Peyer's patch (tissue), 4 donors: ENCODE measurements around the gene RNF31. TPM values are rescaled to one million over a fixed set of nuclear protein-coding genes. Genes with fewer than 3 reads are reported as not detected.

Experiments
- DNase-seq, 3 donors: peaks; one replicate each; pipeline ENCODE4 v3.0.0-alpha.2; 2017 to 2019
- H3K27ac ChIP-seq, 4 donors: fragments of 200-600 bp; sonication (generic); one replicate each; pipeline ENCODE4 v1.5.1; 2016 to 2019
- H3K27me3 ChIP-seq, 2 donors: fragments of 200-600 bp; sonication (generic); one replicate each; pipeline ENCODE4 v1.5.1; 2019
- H3K36me3 ChIP-seq, 3 donors: fragments of 200-600 bp; sonication (generic); one replicate each; pipeline ENCODE4 v1.5.1; 2016 to 2019
- H3K4me1 ChIP-seq, 4 donors: fragments of 200-600 bp; sonication (generic); one replicate each; pipeline ENCODE4 v1.5.1; 2016 to 2019
- H3K4me3 ChIP-seq, 4 donors: fragments of 200-600 bp; sonication (generic); 1 replicate in 3 of 4; 2 replicates in 1 of 4; pipeline ENCODE4 v1.5.1; 2016 to 2019; ENCODE audit warnings: mild to moderate bottlenecking in 1 of 4
- H3K9me3 ChIP-seq, 4 donors: fragments of 200-600 bp; sonication (generic); one replicate each; pipeline ENCODE4 v1.5.1; 2016 to 2019; ENCODE audit warnings: mild to moderate bottlenecking in 1 of 4
- CTCF ChIP-seq, 6 experiments: fragments of 450-650 bp in 4 of 6; fragments of 200-600 bp in 2 of 6; sonication (generic) in 1 of 6; IDR thresholded peaks; one replicate each; pipeline ENCODE4 v1.5.1; 2017 to 2019; ENCODE audit warnings: antibody characterized with exemption in 6 of 6, mild to moderate bottlenecking in 3 of 6, moderate library complexity in 1 of 6
- POLR2A ChIP-seq, 2 donors: fragments of 450-650 bp; IDR thresholded peaks; one replicate each; pipeline ENCODE4 v1.5.1; 2017; ENCODE audit warnings: antibody characterized with exemption in 2 of 2, mild to moderate bottlenecking in 2 of 2, moderate library complexity in 2 of 2
- small RNA-seq, 2 donors: library from RNA; depleted of rRNA; stranded (forward); fragments of <200 nt; gene quantifications; one replicate each; pipeline ENCODE3, GENCODE V24; 2016
- total RNA-seq, 4 donors: library from RNA; depleted of rRNA; stranded (reverse); fragments of >200 nt; gene quantifications; one replicate each; pipeline ENCODE4 v1.1.0, GENCODE V29; 2016

Gene RNF31
- total RNA-seq, 4 donors from 2014 or later: 46.4 to 90.8 (median 71.1) TPM

GRCh38 chr14:24207104-24207551, 59.8 kb downstream of the RNF31 start:
- Histone ChIP-seq H3K27me3 (no peaks in the 10 kb centered on the region), H3K27ac (no peak overlapping the region), H3K4me3 (no peak overlapping the region), H3K36me3 (peaks cover 0 to 72% (median 0%) of the 10 kb centered on the region in 3 donors), H3K9me3 (no peaks in the 10 kb centered on the region), H3K4me1 (peaks cover 0 to 5% (median 0%) of the 10 kb centered on the region in 4 donors)
- DNase-seq: no peak
- TF ChIP-seq POLR2A (IDR thresholded peaks at IDR 0.05) (no peak), CTCF (IDR thresholded peaks at IDR 0.05) (no peak)

GRCh38 chr14:24207625-24208024, 60.3 kb downstream of the RNF31 start:
- DNase-seq: no peak
- Histone ChIP-seq H3K36me3 (peaks cover 0 to 67% (median 0%) of the 10 kb centered on the region in 3 donors), H3K9me3 (no peaks in the 10 kb centered on the region), H3K27me3 (no peaks in the 10 kb centered on the region), H3K4me1 (peaks cover 0 to 10% (median 0%) of the 10 kb centered on the region in 4 donors), H3K4me3 (no peak overlapping the region), H3K27ac (no peak overlapping the region)
- TF ChIP-seq POLR2A (IDR thresholded peaks at IDR 0.05) (no peak), CTCF (IDR thresholded peaks at IDR 0.05) (no peak)

Small RNAs within 50 kb of the gene (small RNA-seq; reads per million reads assigned to genes)
- 0 reads per million in 2 donors for gene AL136295.4
- 0 to 0.06 reads per million in 2 donors for gene CHMP4A
- gene IPO4: 0 to 0.18 reads per million in 2 donors
- 0 reads per million in 2 donors for gene IRF9
- gene RNA5SP383: 0.12 to 0.38 reads per million in 2 donors

Other genes starting within 250 kb of the RNF31 start
- gene DHRS4, start 193.7 kb upstream of the RNF31 start, total RNA-seq: 10 to 100 TPM; 52.8 to 77.9 (median 62.4) TPM
- 10 to 100 TPM; 23.1 to 36.1 (median 30.8) TPM for gene DHRS4L2, start 158.6 kb upstream of the RNF31 start, total RNA-seq
- 1 to 10 TPM; 1.3 to 5.8 (median 2.8) TPM for gene CARMIL3, start 95.5 kb upstream of the RNF31 start, total RNA-seq
- 1 to 10 TPM in 3 of 4 donors, not detected in 1; 1.9 to 4.6 (median 3.6) TPM for gene CPNE6, start 75.9 kb upstream of the RNF31 start, total RNA-seq
- 100 to 1,000 TPM in 3 of 4 donors, 10 to 100 TPM in 1; 53.6 to 820 (median 644) TPM for gene PCK2, start 53.2 kb upstream of the RNF31 start, total RNA-seq
- 100 to 1,000 TPM; 113 to 214 (median 176) TPM for gene DCAF11, start 32.7 kb upstream of the RNF31 start, total RNA-seq
- gene NRL, start 32.5 kb upstream of the RNF31 start, total RNA-seq: 10 to 100 TPM in 2 of 4 donors, 1 to 10 TPM in 1, not detected in 1; 4.6 to 14.2 (median 13.5) TPM
- 10 to 100 TPM in 1 of 4 donors, 1 to 10 TPM in 2, not detected in 1; 2.6 to 11.3 (median 3.9) TPM for gene FITM1, start 16.8 kb upstream of the RNF31 start, total RNA-seq
- gene PSME1, start 11.3 kb upstream of the RNF31 start, total RNA-seq: 100 to 1,000 TPM; 114 to 289 (median 200) TPM
- 10 to 100 TPM in 3 of 4 donors, 1 to 10 TPM in 1; 7.4 to 38.7 (median 34.0) TPM for gene EMC9, start 5.9 kb upstream of the RNF31 start, total RNA-seq
- 100 to 1,000 TPM; 119 to 258 (median 162) TPM for gene PSME2, start 888 bp upstream of the RNF31 start, total RNA-seq
- 100 to 1,000 TPM in 1 of 4 donors, 10 to 100 TPM in 3; 64.1 to 219 (median 80.8) TPM for gene IRF9, start 13.8 kb downstream of the RNF31 start, total RNA-seq
- gene REC8, start 24.6 kb downstream of the RNF31 start, total RNA-seq: 10 to 100 TPM; 18.6 to 74.3 (median 37.8) TPM
- gene IPO4, start 41.3 kb downstream of the RNF31 start, total RNA-seq: 10 to 100 TPM; 12.8 to 56.9 (median 34.2) TPM
- gene TM9SF1, start 47.9 kb downstream of the RNF31 start, total RNA-seq: 10 to 100 TPM; 22.3 to 80.7 (median 49.8) TPM
- gene TSSK4, start 58.2 kb downstream of the RNF31 start, total RNA-seq: 1 to 10 TPM in 1 of 4 donors, under 1 TPM in 1, not detected in 2; 0.70 to 1.2 TPM
- gene CHMP4A, start 66.0 kb downstream of the RNF31 start, total RNA-seq: 100 to 1,000 TPM in 1 of 4 donors, 10 to 100 TPM in 3; 31.4 to 190 (median 54.3) TPM
- gene MDP1, start 68.6 kb downstream of the RNF31 start, total RNA-seq: 10 to 100 TPM in 2 of 4 donors, 1 to 10 TPM in 2; 7.4 to 17.5 (median 10.5) TPM
- gene NEDD8, start 84.9 kb downstream of the RNF31 start, total RNA-seq: 10 to 100 TPM; 44.1 to 77.6 (median 67.9) TPM
- 10 to 100 TPM; 52.7 to 59.4 (median 55.3) TPM for gene GMPR2, start 85.4 kb downstream of the RNF31 start, total RNA-seq
- gene TINF2, start 95.1 kb downstream of the RNF31 start, total RNA-seq: 10 to 100 TPM; 26.4 to 39.6 (median 36.9) TPM
- gene TGM1, start 115.7 kb downstream of the RNF31 start, total RNA-seq: 10 to 100 TPM in 1 of 4 donors, 1 to 10 TPM in 3; 1.2 to 11.3 (median 5.9) TPM
- 10 to 100 TPM; 57.3 to 84.6 (median 77.6) TPM for gene RABGGTA, start 124.1 kb downstream of the RNF31 start, total RNA-seq
- 100 to 1,000 TPM in 1 of 4 donors, 10 to 100 TPM in 3; 51.2 to 130 (median 67.1) TPM for gene DHRS1, start 152.3 kb downstream of the RNF31 start, total RNA-seq
- 10 to 100 TPM; 14.5 to 30.0 (median 22.4) TPM for gene NOP9, start 152.4 kb downstream of the RNF31 start, total RNA-seq
- 100 to 1,000 TPM in 2 of 4 donors, 10 to 100 TPM in 2; 22.3 to 184 (median 136) TPM for gene CIDEB, start 160.5 kb downstream of the RNF31 start, total RNA-seq
- gene LTB4R2, start 162.6 kb downstream of the RNF31 start, total RNA-seq: 10 to 100 TPM in 2 of 4 donors, 1 to 10 TPM in 2; 7.7 to 37.2 (median 12.2) TPM
- gene LTB4R, start 164.0 kb downstream of the RNF31 start, total RNA-seq: 10 to 100 TPM in 2 of 4 donors, 1 to 10 TPM in 2; 5.1 to 28.5 (median 10.1) TPM
- gene ADCY4, start 187.6 kb downstream of the RNF31 start, total RNA-seq: 10 to 100 TPM; 12.1 to 53.6 (median 26.9) TPM
- gene RIPK3, start 192.5 kb downstream of the RNF31 start, total RNA-seq: 10 to 100 TPM; 45.2 to 72.0 (median 64.0) TPM
- gene NFATC4, start 220.7 kb downstream of the RNF31 start, total RNA-seq: 10 to 100 TPM in 3 of 4 donors, 1 to 10 TPM in 1; 6.5 to 52.0 (median 21.5) TPM